Measurements from ENCODE around the gene COG5.

GRCh38 chr7:107304636-107305035 is 259.1 kb downstream of the COG5 start:
- TF ChIP-seq, protein P1, sequence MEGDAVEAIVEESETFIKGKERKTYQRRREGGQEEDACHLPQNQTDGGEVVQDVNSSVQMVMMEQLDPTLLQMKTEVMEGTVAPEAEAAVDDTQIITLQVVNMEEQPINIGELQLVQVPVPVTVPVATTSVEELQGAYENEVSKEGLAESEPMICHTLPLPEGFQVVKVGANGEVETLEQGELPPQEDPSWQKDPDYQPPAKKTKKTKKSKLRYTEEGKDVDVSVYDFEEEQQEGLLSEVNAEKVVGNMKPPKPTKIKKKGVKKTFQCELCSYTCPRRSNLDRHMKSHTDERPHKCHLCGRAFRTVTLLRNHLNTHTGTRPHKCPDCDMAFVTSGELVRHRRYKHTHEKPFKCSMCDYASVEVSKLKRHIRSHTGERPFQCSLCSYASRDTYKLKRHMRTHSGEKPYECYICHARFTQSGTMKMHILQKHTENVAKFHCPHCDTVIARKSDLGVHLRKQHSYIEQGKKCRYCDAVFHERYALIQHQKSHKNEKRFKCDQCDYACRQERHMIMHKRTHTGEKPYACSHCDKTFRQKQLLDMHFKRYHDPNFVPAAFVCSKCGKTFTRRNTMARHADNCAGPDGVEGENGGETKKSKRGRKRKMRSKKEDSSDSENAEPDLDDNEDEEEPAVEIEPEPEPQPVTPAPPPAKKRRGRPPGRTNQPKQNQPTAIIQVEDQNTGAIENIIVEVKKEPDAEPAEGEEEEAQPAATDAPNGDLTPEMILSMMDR (conservative IDR thresholded peaks at IDR 0.05; ENCODE audit: low read length): no peak
- no peak for TF ChIP-seq EZH2phosphoT487 (IDR thresholded peaks at IDR 0.05; ENCODE audit: borderline replicate concordance, low read depth, low read length)

All from OCI-LY7 (cell line).